GM12891 (cell line): Measurements from ENCODE around the gene OR52A5.
"Not testable (repeated sequence)": the region's sequence is repeated elsewhere in the genome, so short reads cannot be mapped to it uniquely, and the experiment has no call there.

Source experiments
- POLR2AphosphoS5 ChIP-seq: IDR thresholded peaks from 2 replicates; pipeline ENCODE4 v1.6.1; 2011; ENCODE audit warnings: low read depth, low read length, control low read depth
- TAF1 ChIP-seq: IDR thresholded peaks from 2 replicates; pipeline ENCODE4 v1.6.1; 2011; ENCODE audit warnings: low read depth, low read length, control low read depth

DNA sequence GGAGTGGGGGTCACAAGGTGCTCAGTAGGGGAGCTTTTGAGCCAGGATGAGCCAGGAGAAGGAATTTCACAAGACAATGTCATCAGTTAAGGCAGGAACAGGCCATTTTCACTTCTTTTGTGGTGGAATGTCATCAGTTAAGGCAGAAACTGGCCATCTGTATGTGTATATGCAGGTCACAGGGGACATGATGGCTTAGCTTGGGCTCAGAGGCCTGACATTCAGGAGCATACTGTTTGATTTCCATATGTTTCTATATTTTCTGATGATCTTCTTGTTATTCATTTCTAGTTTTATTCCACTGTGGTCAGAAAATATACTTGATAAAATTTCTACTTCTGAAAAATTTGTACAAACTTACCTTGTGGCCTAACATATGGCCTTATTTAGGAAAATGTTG lies 27.7 kb upstream of the OR52A5 start:
- not testable (repeated sequence) for TF ChIP-seq POLR2AphosphoS5, TAF1
